Measurements from ENCODE around the gene CACUL1. TPM values are rescaled to one million over a fixed set of nuclear protein-coding genes. Genes with fewer than 3 reads are reported as not detected.

CACUL1 gene
- total and polyA plus RNA-seq, 2 of the 13 experiments (the other 11 are each of a cell fraction or from before 2014, with no cell fraction given) = 14.2 to 31.0 TPM

GRCh38 chr10:118753331-118754228, 1.2 kb downstream of the CACUL1 start (continued):
- TF ChIP-seq SKIL (CRISPR knock-in tag; IDR thresholded peaks at IDR 0.05; ENCODE audit: borderline replicate concordance) = no peak
- TF ChIP-seq NFATC3 (CRISPR knock-in tag; IDR thresholded peaks at IDR 0.05) = no peak
- TF ChIP-seq ZNF770 (CRISPR knock-in tag; IDR thresholded peaks at IDR 0.05) = no peak
- no peak for TF ChIP-seq ZBTB26 (CRISPR knock-in tag; IDR thresholded peaks at IDR 0.05; ENCODE audit: borderline replicate concordance)
- TF ChIP-seq ZNF235 (CRISPR knock-in tag; IDR thresholded peaks at IDR 0.05; ENCODE audit: borderline replicate concordance) = no peak
- TF ChIP-seq PHF8 (CRISPR knock-in tag; IDR thresholded peaks at IDR 0.05) = no peak
- TF ChIP-seq, protein P1, sequence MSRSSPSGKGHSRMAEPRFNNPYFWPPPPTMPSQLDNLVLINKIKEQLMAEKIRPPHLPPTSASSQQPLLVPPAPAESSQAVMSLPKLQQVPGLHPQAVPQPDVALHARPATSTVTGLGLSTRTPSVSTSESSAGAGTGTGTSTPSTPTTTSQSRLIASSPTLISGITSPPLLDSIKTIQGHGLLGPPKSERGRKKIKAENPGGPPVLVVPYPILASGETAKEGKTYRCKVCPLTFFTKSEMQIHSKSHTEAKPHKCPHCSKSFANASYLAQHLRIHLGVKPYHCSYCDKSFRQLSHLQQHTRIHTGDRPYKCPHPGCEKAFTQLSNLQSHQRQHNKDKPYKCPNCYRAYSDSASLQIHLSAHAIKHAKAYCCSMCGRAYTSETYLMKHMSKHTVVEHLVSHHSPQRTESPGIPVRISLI (CRISPR knock-in tag; IDR thresholded peaks at IDR 0.05; ENCODE audit: borderline replicate concordance) = no peak
- TF ChIP-seq, protein P2, sequence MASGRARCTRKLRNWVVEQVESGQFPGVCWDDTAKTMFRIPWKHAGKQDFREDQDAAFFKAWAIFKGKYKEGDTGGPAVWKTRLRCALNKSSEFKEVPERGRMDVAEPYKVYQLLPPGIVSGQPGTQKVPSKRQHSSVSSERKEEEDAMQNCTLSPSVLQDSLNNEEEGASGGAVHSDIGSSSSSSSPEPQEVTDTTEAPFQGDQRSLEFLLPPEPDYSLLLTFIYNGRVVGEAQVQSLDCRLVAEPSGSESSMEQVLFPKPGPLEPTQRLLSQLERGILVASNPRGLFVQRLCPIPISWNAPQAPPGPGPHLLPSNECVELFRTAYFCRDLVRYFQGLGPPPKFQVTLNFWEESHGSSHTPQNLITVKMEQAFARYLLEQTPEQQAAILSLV (CRISPR knock-in tag; IDR thresholded peaks at IDR 0.05; ENCODE audit: borderline replicate concordance) = no peak
- TF ChIP-seq ZNF609 (CRISPR knock-in tag; IDR thresholded peaks at IDR 0.05; ENCODE audit: borderline replicate concordance) = no peak
- no peak for TF ChIP-seq KLF13 (CRISPR knock-in tag; IDR thresholded peaks at IDR 0.05)
- 0 out of 2 replicates have a peak, but pooled peaks have one; percentile 20 for TF ChIP-seq ZNF34 (CRISPR knock-in tag; IDR thresholded peaks at IDR 0.05; ENCODE audit: borderline replicate concordance)
- no peak for TF ChIP-seq ZNF101 (CRISPR knock-in tag; IDR thresholded peaks at IDR 0.05; ENCODE audit: borderline replicate concordance, low read depth)

All from HepG2 (cell line).